Medulla oblongata (tissue), 1 donor: ENCODE results near the gene KCNJ15.

Experiments
- DNase-seq: peaks from one replicate; pipeline ENCODE4 v3.0.0-alpha.2; 2015; ENCODE audit errors: extremely low spot score

Gene KCNJ15

GRCh38 chr21:38325731-38326420, 69.1 kb downstream of the KCNJ15 start:
- DNase-seq: no peak

DNA sequence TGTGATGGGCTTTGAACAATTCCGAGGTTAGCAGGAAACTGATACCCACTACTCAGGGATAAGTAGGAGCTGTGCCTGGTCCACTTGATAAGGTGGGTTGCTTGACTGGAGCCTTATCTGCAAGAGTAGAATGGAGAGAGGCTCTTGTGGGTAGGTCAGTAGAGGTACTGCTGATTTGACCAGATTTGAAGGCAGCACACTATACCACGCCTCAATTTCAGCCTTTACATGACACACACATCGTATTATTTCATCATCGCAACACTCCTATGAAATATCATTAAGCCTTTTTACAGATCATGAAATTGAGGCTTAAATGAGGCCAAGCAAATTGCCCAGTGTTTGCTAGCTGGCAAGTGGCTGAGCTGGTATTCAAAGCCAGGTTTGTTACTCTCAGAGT, 69.6 kb downstream of the KCNJ15 start:
- DNase-seq: no peak

DNA sequence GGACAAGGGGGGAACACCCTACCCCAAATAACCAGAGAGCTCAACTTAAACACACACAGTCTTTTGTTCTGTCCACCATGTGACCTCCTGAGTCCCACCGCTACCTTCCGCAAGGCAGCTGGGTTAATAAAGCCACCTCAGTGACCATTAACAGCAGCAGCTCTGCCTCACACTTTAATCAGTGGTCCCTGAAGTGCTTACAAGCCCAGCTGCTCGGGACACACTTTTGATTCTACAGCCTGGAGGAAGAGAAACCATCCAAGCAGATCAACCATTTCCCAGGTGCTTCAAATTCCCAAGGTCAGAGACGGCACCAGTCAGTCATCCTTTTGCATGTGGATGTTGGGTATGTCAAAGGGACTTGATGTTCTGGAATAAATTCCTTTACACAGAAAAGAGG, 70.1 kb downstream of the KCNJ15 start:
- DNase-seq: no peak

DNA sequence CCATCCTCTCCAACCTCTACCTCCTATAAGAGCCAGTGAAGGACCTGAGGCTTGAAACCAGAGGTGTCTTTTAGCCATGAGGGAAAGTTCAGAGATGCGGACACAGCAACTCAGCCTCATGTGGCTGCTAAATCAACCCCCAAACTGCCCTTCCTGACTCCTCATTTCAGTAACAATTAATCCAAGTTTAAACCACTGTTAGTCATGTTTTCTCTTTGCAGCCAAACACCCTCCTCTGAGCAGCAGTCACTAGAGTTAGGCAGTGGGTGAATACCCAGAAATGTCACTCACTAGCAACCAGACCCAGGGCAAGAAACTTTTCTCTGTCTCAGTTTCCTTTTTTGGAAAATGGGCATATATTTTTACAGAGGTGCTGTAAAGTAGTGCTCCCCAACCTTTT, 71.2 kb downstream of the KCNJ15 start:
- no peak for DNase-seq

DNA sequence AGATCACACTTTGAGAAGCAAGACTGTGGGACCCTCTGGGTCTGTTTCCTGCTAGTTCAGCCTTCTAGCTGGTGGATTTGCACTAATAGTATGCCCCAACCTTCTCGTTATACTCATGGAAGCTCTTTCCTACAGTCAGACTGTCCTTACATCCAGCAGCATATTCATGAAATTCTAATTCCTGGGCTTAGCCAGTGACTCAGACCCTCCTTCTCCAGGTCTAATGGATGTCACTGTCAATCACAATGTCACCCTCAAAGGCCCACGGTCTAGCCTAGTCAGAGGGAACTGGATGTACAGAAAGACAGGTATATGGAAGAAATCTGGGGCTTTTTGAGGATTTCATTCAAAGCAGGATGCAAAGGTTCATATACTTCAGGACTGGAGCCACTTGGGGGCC, 72.4 kb downstream of the KCNJ15 start:
- no peak for DNase-seq

DNA sequence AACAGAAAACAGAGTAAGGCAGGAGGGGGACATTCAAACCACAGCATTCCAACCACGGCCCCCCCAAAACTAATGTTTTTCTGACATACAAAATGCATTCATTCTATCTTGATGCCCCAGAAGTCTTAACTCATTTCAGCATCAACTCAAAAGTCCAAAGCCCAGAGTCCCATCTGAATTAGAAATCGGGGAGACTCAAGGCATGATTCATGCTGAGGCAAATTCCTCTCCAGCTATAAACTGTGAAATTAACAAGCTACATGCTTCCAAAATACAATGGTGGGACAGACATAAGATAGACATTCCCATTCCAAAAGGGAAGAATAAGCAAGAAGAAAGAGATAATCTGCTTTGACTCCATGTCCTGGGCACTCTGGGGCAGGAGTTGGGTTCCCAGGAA, 73.9 kb downstream of the KCNJ15 start:
- no peak for DNase-seq

GRCh38 chr21:38333301-38334272, 76.8 kb downstream of the KCNJ15 start:
- no peak for DNase-seq

DNA sequence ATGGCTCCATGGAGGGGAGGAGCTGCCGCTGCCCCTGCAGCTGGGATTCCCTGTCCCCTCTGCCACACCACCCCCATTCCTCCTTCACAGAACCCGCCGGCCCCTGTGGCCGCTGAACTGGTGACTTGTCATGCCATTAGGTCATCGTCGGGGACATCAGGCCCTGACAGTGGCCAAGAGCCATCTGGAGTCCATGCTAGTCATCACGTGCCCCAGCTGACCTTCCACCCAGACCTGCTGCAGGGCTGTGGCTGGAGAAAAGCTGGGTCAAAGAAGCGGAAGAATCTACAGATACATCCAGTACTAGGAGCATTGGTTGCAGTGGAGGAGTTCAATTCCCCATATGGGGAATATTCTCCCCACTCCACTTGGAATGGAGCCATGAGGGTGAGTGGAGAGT, 78.1 kb downstream of the KCNJ15 start:
- DNase-seq: no peak

- DNase-seq: no peak
Measured at GRCh38 chr21:38337793-38338192, 81.0 kb downstream of the KCNJ15 start.

DNA sequence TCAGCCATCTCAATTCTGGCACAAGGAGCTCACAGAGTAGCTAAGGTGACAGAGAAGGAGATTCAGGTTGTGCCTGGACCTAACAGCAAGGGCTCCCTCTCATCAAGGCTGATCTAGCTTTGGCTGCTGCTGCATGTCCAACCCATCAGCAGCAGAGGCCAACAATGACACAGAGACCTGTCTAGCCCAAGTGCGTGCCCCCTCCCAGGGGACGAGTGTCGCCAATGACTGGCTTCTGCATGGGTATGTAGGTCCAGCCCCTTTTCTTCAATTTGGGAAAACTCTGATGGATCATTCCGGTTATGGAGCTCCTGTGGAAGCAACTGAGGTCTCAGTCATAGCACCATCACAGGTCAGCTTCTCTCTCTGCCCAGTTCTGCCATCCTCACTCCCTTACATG, 83.3 kb downstream of the KCNJ15 start:
- no peak for DNase-seq

DNA sequence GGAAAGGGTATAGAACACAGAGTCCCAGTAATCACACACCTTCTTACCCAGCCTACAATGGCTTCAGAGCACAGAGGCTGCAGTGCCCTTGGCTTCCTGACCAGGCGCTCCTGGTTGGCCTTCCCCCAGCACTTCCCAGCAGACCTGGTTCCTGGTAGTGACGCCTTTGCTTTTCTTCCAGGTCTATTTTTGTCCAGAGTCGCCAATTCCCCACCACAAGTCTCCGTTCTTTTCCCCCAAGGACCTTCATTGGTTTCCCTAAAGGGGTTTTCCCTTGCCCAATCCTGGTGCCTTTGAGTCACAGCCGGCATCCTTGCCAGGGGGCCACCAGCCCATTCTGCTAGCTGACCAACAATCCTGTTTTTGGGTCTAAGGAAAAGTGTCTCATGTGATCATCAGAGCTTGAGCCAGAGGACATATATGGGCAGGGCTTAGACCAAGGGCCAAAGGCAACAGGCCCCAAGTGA, 84.8 kb downstream of the KCNJ15 start:
- no peak for DNase-seq

DNA sequence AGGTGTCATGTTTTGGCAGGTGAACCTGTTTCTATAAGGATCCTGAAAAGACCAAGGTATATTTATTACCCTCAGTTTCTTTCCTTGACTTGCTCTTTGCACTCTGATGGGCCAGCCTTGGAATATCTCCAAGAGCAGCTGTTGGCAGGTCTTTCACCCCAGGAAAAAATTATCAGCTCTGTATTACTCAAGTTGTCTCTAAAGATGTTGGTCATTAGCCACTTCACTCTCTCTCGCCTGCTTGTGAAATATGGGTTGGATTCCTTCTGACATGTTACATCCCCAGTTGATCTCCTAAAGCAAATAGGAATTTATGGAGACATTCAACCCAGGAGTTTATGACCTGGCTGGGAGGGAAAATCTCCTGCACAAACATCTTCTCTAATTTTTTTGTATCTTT, 85.9 kb downstream of the KCNJ15 start:
- no peak for DNase-seq

DNA sequence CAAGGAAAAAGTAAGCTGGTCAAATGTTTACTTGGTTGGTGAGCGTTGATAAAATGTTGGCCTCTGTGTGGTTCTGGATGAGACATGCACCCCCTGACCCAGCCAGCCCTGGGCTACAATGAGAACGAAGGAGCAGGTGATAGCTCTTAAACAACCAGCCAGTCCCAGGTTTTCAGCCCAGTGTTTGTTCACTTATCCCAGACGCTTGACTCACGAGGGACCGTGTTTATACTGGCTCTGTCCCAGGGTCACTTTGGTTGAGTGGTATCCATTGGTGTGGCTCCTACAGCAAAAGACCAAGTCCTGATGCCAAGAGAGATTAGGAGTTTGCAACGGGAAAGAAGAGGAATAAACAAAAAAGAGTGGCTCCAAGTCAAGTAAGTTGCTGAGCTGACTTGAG, 86.9 kb downstream of the KCNJ15 start:
- no peak for DNase-seq

GRCh38 chr21:38346286-38346685, 89.5 kb downstream of the KCNJ15 start:
- no peak for DNase-seq

GRCh38 chr21:38349111-38349746, 92.4 kb downstream of the KCNJ15 start:
- no peak for DNase-seq

DNA sequence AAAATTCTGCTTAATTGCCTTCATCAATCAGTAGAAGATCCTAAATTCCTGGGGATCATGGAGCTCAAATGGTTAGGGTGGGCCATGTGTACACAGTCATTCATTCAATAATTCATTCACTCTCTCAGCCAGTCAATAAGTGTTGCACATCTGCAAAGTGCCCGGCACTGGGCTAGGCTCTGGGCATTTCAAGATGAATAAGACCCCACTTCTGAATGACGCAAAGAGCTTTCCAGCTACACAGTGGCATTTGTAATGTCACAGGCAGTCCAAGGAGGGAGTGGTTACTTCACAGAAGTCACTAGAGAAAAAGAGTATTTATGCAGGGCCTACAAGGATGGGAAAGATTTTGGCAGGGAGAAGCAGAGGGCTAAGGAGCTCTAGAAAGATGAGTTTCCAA, 93.2 kb downstream of the KCNJ15 start:
- no peak for DNase-seq

- DNase-seq: no peak
Measured at GRCh38 chr21:38350684-38351083, 93.9 kb downstream of the KCNJ15 start.

GRCh38 chr21:38351176-38351959, 94.6 kb downstream of the KCNJ15 start:
- DNase-seq: no peak

- no peak for DNase-seq
Measured at GRCh38 chr21:38351961-38352521, 95.2 kb downstream of the KCNJ15 start.

- peak; percentile 45 for DNase-seq
Measured at GRCh38 chr21:38352536-38353219, 95.9 kb downstream of the KCNJ15 start.

DNA sequence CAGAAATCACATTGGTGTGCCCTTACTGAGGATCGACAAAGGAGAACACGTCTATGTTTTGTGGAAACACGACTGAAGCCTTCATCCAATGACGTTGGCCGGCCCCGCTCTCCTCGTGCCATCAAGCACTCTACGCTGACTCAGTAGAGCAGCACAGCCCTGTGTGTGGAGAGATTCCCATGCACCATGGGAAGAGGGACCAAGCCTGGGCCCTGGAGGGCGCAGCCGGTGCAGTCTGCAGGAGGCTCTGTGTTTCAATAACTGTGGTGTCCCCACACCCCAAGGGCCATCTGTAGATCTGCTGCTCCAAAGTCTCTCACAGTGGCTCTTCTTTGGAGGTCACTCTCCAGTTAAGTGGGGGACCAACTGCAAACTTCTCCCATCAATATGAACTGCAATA, 97.4 kb downstream of the KCNJ15 start:
- no peak for DNase-seq
